ENCODE data around the gene TBC1D32.

Gene TBC1D32

GRCh38 chr6:121247386-121247785, 86.9 kb downstream of the TBC1D32 start:
- TF ChIP-seq EZH2phosphoT487 (IDR thresholded peaks at IDR 0.05; ENCODE audit: borderline replicate concordance, low read length) (no peak), CTCF (IDR thresholded peaks at IDR 0.05; ENCODE audit: low read depth, low read length, poor library complexity, severe bottlenecking) (no peak)
- Histone ChIP-seq H3K27me3 (ENCODE audit: control insufficient read depth, low read length) (no peaks in the 10 kb centered on the region), H3F3A (ENCODE audit: control insufficient read depth, insufficient read depth) (no peaks in the 10 kb centered on the region), H4K20me1 (ENCODE audit: control insufficient read depth, insufficient read depth, low read depth, low read length) (no peaks in the 10 kb centered on the region), H3K79me2 (ENCODE audit: control insufficient read depth, low read length) (no peaks in the 10 kb centered on the region), H3K4me2 (ENCODE audit: low read length) (no peak overlapping the region), H3K36me3 (ENCODE audit: control insufficient read depth, low read length) (no peaks in the 10 kb centered on the region), H3K27ac (ENCODE audit: low read depth, low read length) (no peak overlapping the region), H3K4me1 (ENCODE audit: control insufficient read depth, low read length) (no peaks in the 10 kb centered on the region), H3K9me3 (ENCODE audit: control insufficient read depth, insufficient read depth, low read length) (no peaks in the 10 kb centered on the region), H3K9me2 (replicated peaks; ENCODE audit: control insufficient read depth, low read length) (no peaks in the 10 kb centered on the region), H3K4me3 (ENCODE audit: low read length) (no peak overlapping the region)

GRCh38 chr6:121242386-121242785, 91.9 kb downstream of the TBC1D32 start:
- H3K4me1 ChIP-seq (ENCODE audit: control insufficient read depth, low read length), result no peaks in the 10 kb centered on the region
- no peak overlapping the region for H3K27ac ChIP-seq (ENCODE audit: low read depth, low read length)
- no peaks in the 10 kb centered on the region for H3K36me3 ChIP-seq (ENCODE audit: control insufficient read depth, low read length)
- H3K4me3 ChIP-seq (ENCODE audit: low read length), result no peak overlapping the region
- no peak for TF ChIP-seq CTCF (IDR thresholded peaks at IDR 0.05; ENCODE audit: low read depth, low read length, poor library complexity, severe bottlenecking)
- no peak for TF ChIP-seq EZH2phosphoT487 (IDR thresholded peaks at IDR 0.05; ENCODE audit: borderline replicate concordance, low read length)
- no peaks in the 10 kb centered on the region for H3F3A ChIP-seq (ENCODE audit: control insufficient read depth, insufficient read depth)
- no peaks in the 10 kb centered on the region for H3K79me2 ChIP-seq (ENCODE audit: control insufficient read depth, low read length)
- no peaks in the 10 kb centered on the region for H3K9me2 ChIP-seq (replicated peaks; ENCODE audit: control insufficient read depth, low read length)
- no peaks in the 10 kb centered on the region for H4K20me1 ChIP-seq (ENCODE audit: control insufficient read depth, insufficient read depth, low read depth, low read length)
- H3K4me2 ChIP-seq (ENCODE audit: low read length), result no peak overlapping the region
- no peaks in the 10 kb centered on the region for H3K9me3 ChIP-seq (ENCODE audit: control insufficient read depth, insufficient read depth, low read length)
- no peaks in the 10 kb centered on the region for H3K27me3 ChIP-seq (ENCODE audit: control insufficient read depth, low read length)

GRCh38 chr6:121237859-121238258, 96.4 kb downstream of the TBC1D32 start:
- Histone ChIP-seq H3K36me3 (ENCODE audit: control insufficient read depth, low read length) (no peaks in the 10 kb centered on the region), H3K27ac (ENCODE audit: low read depth, low read length) (no peak overlapping the region), H3K4me1 (ENCODE audit: control insufficient read depth, low read length) (no peaks in the 10 kb centered on the region), H3F3A (ENCODE audit: control insufficient read depth, insufficient read depth) (no peaks in the 10 kb centered on the region), H3K4me3 (ENCODE audit: low read length) (no peak overlapping the region), H3K9me3 (ENCODE audit: control insufficient read depth, insufficient read depth, low read length) (no peaks in the 10 kb centered on the region), H3K9me2 (replicated peaks; ENCODE audit: control insufficient read depth, low read length) (no peaks in the 10 kb centered on the region), H4K20me1 (ENCODE audit: control insufficient read depth, insufficient read depth, low read depth, low read length) (no peaks in the 10 kb centered on the region), H3K27me3 (ENCODE audit: control insufficient read depth, low read length) (no peaks in the 10 kb centered on the region), H3K79me2 (ENCODE audit: control insufficient read depth, low read length) (no peaks in the 10 kb centered on the region), H3K4me2 (ENCODE audit: low read length) (no peak overlapping the region)
- TF ChIP-seq EZH2phosphoT487 (IDR thresholded peaks at IDR 0.05; ENCODE audit: borderline replicate concordance, low read length) (no peak), CTCF (IDR thresholded peaks at IDR 0.05; ENCODE audit: low read depth, low read length, poor library complexity, severe bottlenecking) (no peak)

GRCh38 chr6:121236984-121237383, 97.3 kb downstream of the TBC1D32 start:
- no peaks in the 10 kb centered on the region for H3K27me3 ChIP-seq (ENCODE audit: control insufficient read depth, low read length)
- no peaks in the 10 kb centered on the region for H3K36me3 ChIP-seq (ENCODE audit: control insufficient read depth, low read length)
- no peak overlapping the region for H3K27ac ChIP-seq (ENCODE audit: low read depth, low read length)
- no peaks in the 10 kb centered on the region for H3K9me3 ChIP-seq (ENCODE audit: control insufficient read depth, insufficient read depth, low read length)
- no peaks in the 10 kb centered on the region for H4K20me1 ChIP-seq (ENCODE audit: control insufficient read depth, insufficient read depth, low read depth, low read length)
- no peaks in the 10 kb centered on the region for H3F3A ChIP-seq (ENCODE audit: control insufficient read depth, insufficient read depth)
- no peaks in the 10 kb centered on the region for H3K9me2 ChIP-seq (replicated peaks; ENCODE audit: control insufficient read depth, low read length)
- no peaks in the 10 kb centered on the region for H3K4me1 ChIP-seq (ENCODE audit: control insufficient read depth, low read length)
- H3K4me2 ChIP-seq (ENCODE audit: low read length), result no peak overlapping the region
- TF ChIP-seq EZH2phosphoT487 (IDR thresholded peaks at IDR 0.05; ENCODE audit: borderline replicate concordance, low read length), result no peak
- no peak for TF ChIP-seq CTCF (IDR thresholded peaks at IDR 0.05; ENCODE audit: low read depth, low read length, poor library complexity, severe bottlenecking)
- H3K79me2 ChIP-seq (ENCODE audit: control insufficient read depth, low read length), result no peaks in the 10 kb centered on the region
- H3K4me3 ChIP-seq (ENCODE audit: low read length), result no peak overlapping the region

All from DOHH2 (cell line).